T-helper 22 cell (primary cell): ENCODE data around the gene CRY1.

Source experiments
- DNase-seq: peaks from one replicate; pipeline ENCODE4 v3.0.0-alpha.2; 2020; ENCODE audit warnings: low read depth

The CRY1 gene

GRCh38 chr12:107093417-107094182 lies at the start of gene CRY1:
Gene CRY1 (minus strand): TSS chr12:107093549. CDS start chr12:107092961, 588 bp downstream.
- DNase-seq, result peak; percentile 80

DNA sequence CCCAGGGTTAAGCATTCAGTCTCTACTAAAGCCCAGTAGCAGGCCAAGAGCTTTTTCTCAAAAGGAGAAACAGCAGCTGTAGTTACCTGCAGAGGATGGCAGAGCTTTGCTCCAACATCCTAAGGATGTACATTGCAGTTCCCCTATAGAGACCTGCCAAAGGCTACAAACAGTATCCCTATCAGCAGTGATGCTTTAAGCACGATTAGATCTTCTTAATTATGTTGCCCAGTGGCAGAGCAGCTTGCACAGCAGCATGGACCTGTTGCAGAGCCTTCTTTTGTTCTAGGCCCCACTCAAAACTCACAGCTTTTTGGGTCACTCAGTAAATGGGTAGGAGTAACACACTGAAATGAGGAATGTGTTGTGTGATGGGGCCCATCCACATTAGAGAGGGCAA lies 46.4 kb upstream of the CRY1 start:
- DNase-seq, result no peak

DNA sequence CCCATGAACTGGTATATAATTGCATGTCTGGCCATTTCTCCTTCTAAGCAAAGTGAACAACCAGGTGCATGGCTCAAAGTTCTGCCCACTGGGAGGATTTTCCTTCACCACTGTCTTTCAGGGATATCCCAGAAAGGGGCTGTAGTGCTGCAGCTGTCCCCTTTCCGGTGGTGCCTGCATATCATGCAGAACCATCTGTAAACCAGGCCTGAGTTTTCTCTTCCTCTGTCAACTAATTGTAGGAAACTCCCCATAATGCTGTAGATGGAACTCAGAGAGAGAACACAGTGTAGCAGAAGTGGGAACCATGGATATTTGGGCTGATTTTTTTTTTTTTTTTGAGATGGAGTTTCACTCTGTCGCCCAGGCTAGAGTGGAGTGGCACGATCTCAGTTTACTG lies 45.6 kb upstream of the CRY1 start:
- DNase-seq, result no peak

DNA sequence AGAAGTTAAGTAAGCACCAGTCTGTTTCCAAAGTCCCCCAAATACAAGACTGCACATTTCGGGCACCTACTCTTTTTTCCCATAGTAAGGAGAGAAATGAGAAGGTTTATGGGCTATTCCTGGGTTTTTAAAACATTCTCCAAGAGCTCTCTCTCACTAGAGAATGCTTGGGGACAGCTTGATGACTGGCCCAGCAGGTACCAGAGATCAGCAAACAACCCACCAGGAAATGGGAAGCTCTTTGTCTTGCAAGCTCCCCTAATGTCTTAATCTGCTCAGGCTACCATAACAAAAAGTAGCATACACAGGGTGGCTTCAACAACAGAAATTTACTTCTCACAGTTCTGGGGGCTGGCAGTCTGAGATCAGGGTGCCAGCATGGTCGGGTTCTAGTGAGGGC lies 41.8 kb upstream of the CRY1 start:
- DNase-seq, result no peak

GRCh38 chr12:107134558-107134957 lies 41.2 kb upstream of the CRY1 start:
- DNase-seq, result peak; percentile 0

DNA sequence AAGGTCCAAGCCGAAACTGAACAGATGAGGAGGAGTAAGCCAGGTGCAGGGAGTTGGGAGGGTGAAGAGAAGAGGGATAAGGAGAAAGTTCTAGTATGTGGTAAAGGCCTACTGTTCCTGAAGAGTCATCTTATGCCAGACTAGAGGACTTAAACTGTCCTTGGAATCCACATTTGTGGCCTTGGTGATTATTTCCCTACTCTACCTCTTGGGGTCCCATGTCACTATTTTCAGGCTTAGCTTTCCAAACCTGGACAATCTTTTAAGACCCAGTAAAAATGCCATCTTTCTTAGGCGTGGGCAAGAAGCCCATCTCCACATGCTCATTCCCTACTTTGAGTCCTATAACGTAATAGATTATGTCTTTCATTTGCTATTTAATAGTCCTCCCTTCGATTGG lies 40.1 kb upstream of the CRY1 start:
- no peak for DNase-seq

DNA sequence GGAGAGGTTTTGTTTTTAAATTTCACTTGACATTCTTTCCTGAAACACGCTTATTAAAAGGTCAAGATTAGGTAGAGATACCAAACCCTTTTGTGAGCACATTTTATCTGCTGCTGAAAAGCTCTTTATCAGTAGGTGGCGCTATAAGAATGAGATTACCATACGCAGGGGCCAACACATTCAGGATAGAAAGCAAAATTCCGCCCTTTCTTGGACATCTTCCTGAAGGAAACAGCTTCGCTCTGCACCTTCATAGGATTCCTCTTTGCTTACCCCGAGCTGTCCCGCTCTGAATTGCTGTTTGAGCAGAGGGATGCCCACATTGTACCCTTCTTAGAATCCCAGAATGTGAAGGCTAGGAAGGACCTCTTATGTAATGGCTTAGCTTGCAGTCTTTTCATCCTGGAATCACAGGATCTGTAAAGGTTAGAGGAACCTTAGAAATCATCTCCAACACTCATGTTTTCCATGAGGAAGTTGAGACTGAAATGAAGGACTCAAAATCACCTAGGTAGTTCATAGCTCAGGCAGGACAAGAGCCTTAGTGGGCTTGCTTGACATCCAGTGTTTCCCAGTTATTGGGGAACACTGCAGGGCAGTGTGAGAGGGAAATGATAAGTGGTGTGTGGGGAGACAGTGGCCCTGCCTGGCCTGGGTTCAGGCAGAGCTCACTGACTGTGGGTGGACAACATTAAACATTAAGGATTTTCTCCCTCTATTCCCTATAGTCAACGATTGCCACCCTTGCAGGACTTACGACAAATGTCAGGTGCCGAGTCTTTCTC lies 38.7 kb upstream of the CRY1 start:
- DNase-seq, result no peak

DNA sequence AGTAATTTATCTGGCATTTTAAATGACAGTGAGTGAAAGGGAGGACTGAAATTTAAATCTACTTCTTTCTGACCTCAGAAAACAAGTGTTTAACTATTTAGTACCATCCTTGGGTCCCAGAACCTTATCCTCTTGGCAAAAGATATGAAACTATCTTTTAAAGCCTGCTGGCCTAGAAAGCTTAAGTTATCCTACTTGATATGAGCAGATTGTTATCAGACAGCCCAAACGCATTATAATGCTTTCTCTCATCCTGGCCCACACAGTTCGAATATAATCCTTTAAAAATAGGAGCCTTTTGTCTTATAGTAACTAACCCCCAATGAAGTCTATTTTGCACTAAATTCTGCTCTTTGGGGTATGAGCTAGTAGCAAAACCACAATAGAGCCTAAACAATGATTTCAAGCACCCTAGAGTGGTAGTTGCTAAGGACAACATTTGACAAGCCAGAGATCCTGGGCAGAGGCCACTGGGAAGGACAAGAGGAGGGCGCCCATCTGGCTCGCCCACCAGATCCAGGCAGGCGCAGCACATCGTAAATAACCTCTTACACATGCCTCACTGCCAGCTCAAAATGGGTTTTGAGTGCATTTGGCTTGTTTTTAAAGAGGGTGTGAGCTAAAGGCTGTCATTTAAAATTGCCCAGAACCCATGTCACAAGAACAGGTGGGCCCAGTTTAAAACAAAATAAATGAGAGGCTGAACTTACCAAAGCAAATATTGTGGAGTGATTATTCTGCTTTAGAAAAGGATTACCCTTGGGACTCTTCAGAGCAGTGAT lies 37.7 kb upstream of the CRY1 start:
- DNase-seq, result no peak

DNA sequence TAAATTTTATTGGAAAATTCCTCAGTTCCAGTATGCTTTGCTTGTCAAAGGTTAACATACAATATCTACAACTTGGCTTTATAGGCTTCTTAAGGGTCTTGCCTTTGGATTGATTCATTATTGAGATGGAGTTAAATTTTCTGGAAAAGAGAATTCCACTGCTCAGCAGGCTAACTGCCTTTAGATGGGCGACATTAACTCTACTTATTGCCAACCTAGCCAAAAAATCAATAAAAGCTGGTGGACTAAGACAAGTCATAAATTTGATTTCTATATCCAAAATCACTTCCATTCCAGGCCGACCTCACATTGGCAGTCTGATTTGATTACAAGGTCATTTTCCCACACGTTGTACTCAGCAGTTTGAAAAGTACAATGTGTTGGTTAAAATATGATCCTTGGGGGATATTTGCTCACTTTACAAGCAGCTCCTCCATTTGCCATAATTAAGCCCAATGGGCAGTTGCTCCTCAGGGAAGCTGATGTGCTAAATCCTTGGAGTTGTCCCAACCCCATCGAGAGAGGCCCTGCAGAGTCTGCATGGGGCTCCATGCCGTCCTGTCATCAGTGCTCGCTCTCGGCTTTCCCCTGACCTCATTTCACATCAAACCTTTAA lies 36.1 kb upstream of the CRY1 start:
- DNase-seq, result no peak

- DNase-seq, result no peak
These were observed 34.4 kb upstream of the CRY1 start for GRCh38 chr12:107127482-107128430.

DNA sequence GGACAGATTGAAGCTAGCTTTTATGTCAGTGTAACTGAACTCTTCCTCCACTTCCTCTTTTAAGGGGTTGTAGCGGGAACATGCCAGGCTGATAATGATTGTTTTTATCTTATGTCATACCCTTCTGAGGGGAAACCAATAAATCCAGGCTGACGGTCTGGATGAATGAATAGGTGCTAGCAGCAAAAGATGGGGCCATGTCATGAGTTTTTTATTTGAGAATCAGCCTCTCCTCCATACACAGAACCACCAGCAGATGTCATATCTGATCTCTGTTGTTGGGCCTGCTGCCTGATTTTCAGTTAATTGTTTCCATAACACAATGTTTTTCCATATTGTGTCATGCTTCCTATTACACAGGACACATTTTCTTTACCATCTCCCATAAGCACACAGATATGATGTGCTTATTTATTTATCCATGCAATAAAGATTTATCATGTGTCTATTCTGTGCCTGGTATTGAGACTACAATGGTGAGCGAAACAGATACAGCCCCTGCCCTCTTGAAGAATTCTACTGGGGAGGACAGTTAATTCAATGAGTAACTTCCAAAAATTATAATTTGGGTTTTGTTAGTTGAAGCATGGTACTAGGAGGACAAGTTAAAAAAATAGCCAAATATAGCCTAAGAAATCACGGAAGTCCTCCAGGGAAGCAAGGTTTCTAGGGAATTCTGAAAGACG lies 33.6 kb upstream of the CRY1 start:
- DNase-seq, result no peak

DNA sequence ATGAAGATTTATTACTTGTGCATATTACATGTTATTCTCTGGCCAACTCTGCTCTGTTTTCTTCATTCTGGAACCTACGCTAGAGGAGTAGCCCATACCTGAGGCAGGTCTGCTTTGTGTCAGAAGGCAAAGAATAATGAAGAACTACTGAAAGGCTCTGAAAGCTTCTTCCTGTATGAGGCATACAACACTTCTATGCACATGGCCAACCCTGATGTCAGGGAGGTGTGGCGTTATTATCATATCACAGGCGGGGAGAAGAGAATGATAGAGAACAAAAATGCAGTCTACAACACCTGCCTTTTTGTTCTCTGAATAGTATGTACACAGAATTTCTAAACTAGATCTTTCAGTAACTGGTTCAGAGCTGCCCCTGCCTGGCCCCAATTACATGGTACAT lies 32.5 kb upstream of the CRY1 start:
- DNase-seq, result no peak

DNA sequence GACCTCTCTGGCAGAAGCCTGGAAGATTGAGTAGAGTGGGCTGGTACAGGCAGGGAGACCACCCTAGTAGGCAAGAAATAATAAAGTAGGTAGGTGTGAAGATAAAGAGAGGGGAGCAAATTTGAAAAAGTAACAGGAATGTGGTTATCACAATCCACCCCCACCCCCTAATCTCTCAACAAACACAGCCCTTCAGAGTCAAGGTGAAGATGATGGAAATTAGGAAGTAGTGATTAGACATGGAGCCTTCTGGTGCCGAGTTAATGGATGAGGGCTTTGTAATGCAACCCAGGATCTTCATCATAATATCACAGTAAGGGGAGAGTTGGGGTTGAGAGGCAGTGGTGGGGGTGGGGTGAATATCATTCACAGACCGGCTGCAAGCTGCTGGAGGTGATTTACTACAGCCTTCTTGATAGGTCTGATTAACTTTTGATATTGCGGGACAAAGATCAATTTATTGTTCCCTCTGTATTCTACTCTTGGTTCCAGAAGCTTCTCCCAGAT lies 29.2 kb upstream of the CRY1 start:
- no peak for DNase-seq

GRCh38 chr12:107119091-107119490 lies 25.7 kb upstream of the CRY1 start:
- no peak for DNase-seq

DNA sequence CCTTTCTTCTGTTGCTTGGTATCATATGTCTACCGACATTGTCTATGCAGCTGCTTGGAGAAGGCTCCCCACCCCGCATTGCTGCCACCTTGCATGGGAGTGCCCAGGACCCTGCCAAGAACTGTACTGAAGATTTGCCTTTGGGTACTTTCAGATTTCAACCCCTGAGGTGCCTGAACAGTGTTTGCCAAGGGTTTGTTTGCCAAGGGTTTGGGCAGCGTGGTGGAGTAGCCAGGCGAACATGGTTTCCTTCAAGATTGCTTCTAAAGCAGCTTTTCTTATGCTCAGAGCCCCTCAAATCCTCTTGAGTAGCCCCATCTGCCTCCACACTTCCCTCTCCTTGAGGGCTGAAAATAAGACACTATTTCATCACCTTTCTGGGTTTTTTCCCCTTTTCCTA lies 25.3 kb upstream of the CRY1 start:
- no peak for DNase-seq

GRCh38 chr12:107115119-107115518 lies 21.8 kb upstream of the CRY1 start:
- no peak for DNase-seq

- no peak for DNase-seq
These were observed 18.0 kb upstream of the CRY1 start for GRCh38 chr12:107111314-107111713.

- DNase-seq, result no peak
These were observed 16.7 kb upstream of the CRY1 start for GRCh38 chr12:107109726-107110719.

DNA sequence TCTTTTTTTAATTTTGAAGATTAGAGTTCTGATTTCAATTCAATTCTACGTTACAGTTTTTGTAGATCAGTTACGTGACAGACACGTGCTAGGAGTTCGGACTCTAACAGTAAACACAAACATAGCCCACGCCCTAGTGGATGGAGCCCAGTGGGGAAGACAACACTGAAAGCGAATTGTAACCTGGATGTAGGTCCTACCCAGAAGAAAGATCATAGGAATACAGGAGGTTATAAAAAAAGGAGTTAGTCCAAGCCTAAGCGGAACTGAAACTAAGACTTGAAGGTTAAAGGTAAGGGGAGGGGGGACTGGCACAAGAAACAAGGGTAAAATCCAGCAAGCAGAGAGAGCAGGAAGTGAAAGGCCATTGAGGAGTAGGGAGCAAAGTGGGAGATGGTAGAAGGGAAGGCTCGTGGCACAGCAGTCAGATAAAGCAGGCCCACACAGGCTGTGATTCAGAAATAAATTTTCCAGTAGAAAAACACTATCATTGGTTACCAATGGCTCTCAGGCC lies 15.7 kb upstream of the CRY1 start:
- no peak for DNase-seq
